ENCODE measurements around the gene SIGMAR1. TPM values are rescaled to one million over a fixed set of nuclear protein-coding genes. Genes with fewer than 3 reads are reported as not detected.

SIGMAR1 gene
- total and polyA plus RNA-seq, 2 of the 4 experiments (the other 2 are of a cell fraction): 44.6 to 88.9 TPM

- 0 out of 2 replicates have a peak, but pooled peaks cover 4% of the 10 kb centered on the region for H3K9me1 ChIP-seq (ENCODE audit: insufficient read depth, low read length)
- H2BK20ac ChIP-seq (ENCODE audit: low read depth, low read length): no peak overlapping the region
- peaks cover 9% of the 10 kb centered on the region; the same call in 1 of the 2 replicates for H4K20me1 ChIP-seq (ENCODE audit: insufficient read depth, low read length)
- no peak overlapping the region for H3K18ac ChIP-seq (ENCODE audit: low read depth, low read length)
- H2BK5ac ChIP-seq (ENCODE audit: low read depth, low read length, poor library complexity, severe bottlenecking): no peak overlapping the region
- TF ChIP-seq RAD21 (IDR thresholded peaks at IDR 0.05; ENCODE audit: low read length) (no peak), MXI1 (IDR thresholded peaks at IDR 0.05; ENCODE audit: borderline replicate concordance, low read depth, low read length) (no peak)
- BruUV-seq (replicated peaks): no TSS peak
- no peak overlapping the region for H3K56ac ChIP-seq (ENCODE audit: extremely low read depth, insufficient read depth, low read length)
- POLR2A ChIA-PET (ENCODE audit: unreplicated experiment): no interaction called here
- no peak overlapping the region for H2BK15ac ChIP-seq (ENCODE audit: low read depth, low read length)
- no peak overlapping the region for H3K9ac ChIP-seq (ENCODE audit: low read depth, low read length)
- no peak overlapping the region for H3K14ac ChIP-seq (replicated peaks; ENCODE audit: low read depth, low read length)
- dilution Hi-C loops (cut with HindIII; ENCODE audit: low sequenced_read_pairs, unreplicated experiment): no loop called here
- peaks cover 55% of the 10 kb centered on the region for H3K27me3 ChIP-seq (ENCODE audit: control insufficient read depth, insufficient read depth, low read length)
- H4K8ac ChIP-seq (ENCODE audit: low read depth in 2 of 2, low read length in 2 of 2): no peak overlapping the region
- H2AK9ac ChIP-seq (replicated peaks; ENCODE audit: low read depth, low read length, poor library complexity): no peak overlapping the region
- no peak overlapping the region for H3K27ac ChIP-seq (ENCODE audit: insufficient read depth, low read length)
- intact Hi-C loops (cut with micrococcal nuclease): no loop called here
- DNase-seq (no peak), ATAC-seq (ENCODE audit: low read depth) (no peak)
- no peak overlapping the region for H3K4ac ChIP-seq (ENCODE audit: low read depth, low read length)
- H3K4me2 ChIP-seq (ENCODE audit: low read depth, low read length): no peak overlapping the region
- CTCF ChIA-PET: no interaction called here
- no peak overlapping the region for H4K5ac ChIP-seq (ENCODE audit: low read depth, low read length)
- no peak overlapping the region; the same call in 1 of the 2 replicates for H3K23ac ChIP-seq (ENCODE audit: low read depth, low read length)
- H2AK5ac ChIP-seq (ENCODE audit: low read depth, low read length): no peak overlapping the region
- H2BK120ac ChIP-seq (ENCODE audit: low read depth, low read length): no peak overlapping the region
- no peak overlapping the region for H2AFZ ChIP-seq (replicated peaks; ENCODE audit: low read length, poor library complexity)
- 0 out of 2 replicates have a peak, but pooled peaks cover 2% of the 10 kb centered on the region for H3K4me1 ChIP-seq (ENCODE audit: control insufficient read depth, insufficient read depth, low read length)
- peaks cover under 1 to 15% of the 10 kb centered on the region in 2 experiments; a peak in 3 of 4 replicates for H3K79me1 ChIP-seq (ENCODE audit: low read depth in 1 of 2, low read length in 2 of 2)
- H3K36me3 ChIP-seq (ENCODE audit: control insufficient read depth, insufficient read depth, low read length): peaks cover 5% of the 10 kb centered on the region; the same call in 1 of the 2 replicates
- H3K4me3 ChIP-seq (ENCODE audit: insufficient read depth, low read depth, low read length): no peak overlapping the region
- in situ Hi-C loops (cut with MboI; ENCODE audit: low sequenced_read_pairs): no loop called here
- no peaks in the 10 kb centered on the region for H3K9me3 ChIP-seq (ENCODE audit: control insufficient read depth, insufficient read depth, low read length)
- H4K91ac ChIP-seq (ENCODE audit: insufficient read depth, low read depth, low read length): no peak overlapping the region
- 33% methylated on average over 2 of the region's 5 CpGs; no CpG with 5 or more reads in 1 of the 2 experiments for WGBS, 2 experiments (ENCODE audit: extremely low coverage in 2 of 2, insufficient read length in 1 of 2)
These were observed 7.0 kb downstream of the SIGMAR1 start for GRCh38 chr9:34630402-34631154.

All from IMR-90 (cell line).